NCI-H2029 treated with DMSO at 0.1 percent for 48 hours (cell line): Measurements from ENCODE around the gene SPRY2.

Source experiments
- DNase-seq: peaks from one replicate; lab custom pipeline; 2025; lab: John Stamatoyannopoulos, UW

The SPRY2 gene

GRCh38 chr13:80313668-80314256 is 27.2 kb downstream of the SPRY2 start:
- no peak for DNase-seq

- DNase-seq = no peak
Observed at GRCh38 chr13:80312967-80313366, 28.0 kb downstream of the SPRY2 start.

- no peak for DNase-seq
Observed at GRCh38 chr13:80312012-80312704, 28.8 kb downstream of the SPRY2 start.

- no peak for DNase-seq
Observed at GRCh38 chr13:80309926-80310325, 31.0 kb downstream of the SPRY2 start.

GRCh38 chr13:80307401-80307987 is 33.4 kb downstream of the SPRY2 start:
- DNase-seq = no peak

- no peak for DNase-seq
Observed at GRCh38 chr13:80306337-80306972, 34.5 kb downstream of the SPRY2 start.

GRCh38 chr13:80305737-80306136 is 35.2 kb downstream of the SPRY2 start:
- DNase-seq = no peak

GRCh38 chr13:80303225-80303811 is 37.6 kb downstream of the SPRY2 start:
- no peak for DNase-seq

GRCh38 chr13:80299046-80299445 is 41.9 kb downstream of the SPRY2 start:
- DNase-seq = no peak

GRCh38 chr13:80297503-80297902 is 43.4 kb downstream of the SPRY2 start:
- DNase-seq = no peak

GRCh38 chr13:80297094-80297493 is 43.8 kb downstream of the SPRY2 start:
- no peak for DNase-seq

- DNase-seq = no peak
Observed at GRCh38 chr13:80296638-80297037, 44.3 kb downstream of the SPRY2 start.

- DNase-seq = no peak
Observed at GRCh38 chr13:80290591-80290990, 50.3 kb downstream of the SPRY2 start.
